ENCODE data around the gene PTGER1. TPM values are rescaled to one million over a fixed set of nuclear protein-coding genes. Genes with fewer than 3 reads are reported as not detected.

The PTGER1 gene, protein sequence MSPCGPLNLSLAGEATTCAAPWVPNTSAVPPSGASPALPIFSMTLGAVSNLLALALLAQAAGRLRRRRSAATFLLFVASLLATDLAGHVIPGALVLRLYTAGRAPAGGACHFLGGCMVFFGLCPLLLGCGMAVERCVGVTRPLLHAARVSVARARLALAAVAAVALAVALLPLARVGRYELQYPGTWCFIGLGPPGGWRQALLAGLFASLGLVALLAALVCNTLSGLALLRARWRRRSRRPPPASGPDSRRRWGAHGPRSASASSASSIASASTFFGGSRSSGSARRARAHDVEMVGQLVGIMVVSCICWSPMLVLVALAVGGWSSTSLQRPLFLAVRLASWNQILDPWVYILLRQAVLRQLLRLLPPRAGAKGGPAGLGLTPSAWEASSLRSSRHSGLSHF
- total RNA-seq (2014; rRNA removed) (2.2 and 2.4 TPM in 2 replicates), Bru-seq, nascent RNA (percentile 47 among the genes with signal in this experiment), BruChase-seq, experiment 1, labeled RNA remaining after a 6-hour chase (percentile 51 among the genes with signal in this experiment), BruChase-seq, experiment 2, labeled RNA remaining after a 2-hour chase (percentile 62 among the genes with signal in this experiment)
- long read RNA-seq, transcript PTGER1-201 (3 exons, 1,421 nt) = major isoform, 22 of 32 reads
- long read RNA-seq, partial matches to known transcripts = 8 of 32 reads
- long read RNA-seq, other reads (novel, unspliced or antisense) = 2 of 32 reads

DNA sequence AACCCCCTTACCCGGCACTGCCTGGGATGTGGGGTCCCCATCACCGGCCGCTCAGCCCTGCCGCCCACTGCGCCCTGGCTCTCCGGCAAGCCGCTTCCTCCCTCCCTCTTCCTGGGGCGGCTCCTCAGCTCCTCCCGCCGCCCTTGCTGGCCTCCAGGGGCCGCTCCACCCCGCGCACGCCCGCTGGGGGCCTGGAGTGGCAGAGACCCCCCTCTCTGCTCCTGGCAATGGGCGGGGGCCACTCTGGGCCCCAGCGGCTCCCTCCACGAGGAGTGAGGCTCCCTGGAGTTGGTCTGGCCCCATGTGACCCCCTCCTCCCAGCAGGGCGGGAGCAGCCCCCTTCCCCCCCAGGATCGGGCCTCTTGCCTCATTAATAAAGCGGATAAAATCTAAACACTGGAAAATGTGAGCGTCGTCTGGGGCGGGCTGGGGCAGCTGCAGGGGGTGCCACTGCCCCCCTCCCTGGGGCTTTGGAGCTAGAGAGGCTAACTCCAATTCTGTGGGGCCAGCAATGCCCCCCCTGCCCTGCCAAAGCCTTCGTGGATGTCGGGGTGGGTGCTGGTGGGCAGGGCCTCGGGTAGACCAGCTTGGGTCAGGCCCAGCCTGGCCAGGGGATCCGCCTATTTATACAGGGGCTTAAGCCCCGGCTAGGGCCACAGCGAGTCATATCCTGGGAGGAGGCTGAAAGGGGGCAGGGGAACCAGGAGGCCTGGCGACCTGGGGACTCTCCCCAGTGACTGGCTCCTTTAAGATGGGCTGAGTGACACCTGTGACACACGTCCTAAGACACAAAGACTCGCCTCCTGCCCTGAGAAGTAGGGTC lies at the start of gene PTGER1:
Gene PTGER1 (minus strand): TSS at position 104 of the 823 bp plus-strand sequence. CDS start 1,034 bp downstream, outside the sequence.
- H2AFZ ChIP-seq (ENCODE audit: low read length) = peak within 1 kb of the TSS; percentile 57; the same call in 1 of the 2 replicates
- H3K9ac ChIP-seq (ENCODE audit: low read length) = peak within 1 kb of the TSS; percentile 47
- peaks cover 24% of the 10 kb centered on the region for H3K36me3 ChIP-seq (ENCODE audit: low read depth, low read length)
- no peaks in the 10 kb centered on the region for H3K27me3 ChIP-seq (ENCODE audit: low read length)
- no TSS peak for BruUV-seq (replicated peaks)
- no peaks in the 10 kb centered on the region for H3F3A ChIP-seq (ENCODE audit: low read length, unreplicated experiment)
- no peaks in the 10 kb centered on the region for H3K9me3 ChIP-seq (ENCODE audit: low read length)
- ChIA-PET CTCF (interaction anchor here (0.6 kb wide), 2 partner anchors 50 to 339 kb away, joined by 3 read pairs; partner anchors contain the start of gene ASF1B), POLR2A (ENCODE audit: unreplicated experiment) (interaction anchor here (0.5 to 0.9 kb wide), 2 partner anchors 37 to 214 kb away, joined by 3 to 15 read pairs; partner anchors contain the start of gene ZNF333)
- no peaks in the 10 kb centered on the region for H4K20me1 ChIP-seq (ENCODE audit: low read length)
- peak within 1 kb of the TSS; percentile 50 for H3K4me3 ChIP-seq (ENCODE audit: low read length)
- no peaks in the 10 kb centered on the region for H3K9me2 ChIP-seq (replicated peaks; ENCODE audit: low read length)
- DNase-seq = peak; percentile 68
- TF ChIP-seq, protein P1, sequence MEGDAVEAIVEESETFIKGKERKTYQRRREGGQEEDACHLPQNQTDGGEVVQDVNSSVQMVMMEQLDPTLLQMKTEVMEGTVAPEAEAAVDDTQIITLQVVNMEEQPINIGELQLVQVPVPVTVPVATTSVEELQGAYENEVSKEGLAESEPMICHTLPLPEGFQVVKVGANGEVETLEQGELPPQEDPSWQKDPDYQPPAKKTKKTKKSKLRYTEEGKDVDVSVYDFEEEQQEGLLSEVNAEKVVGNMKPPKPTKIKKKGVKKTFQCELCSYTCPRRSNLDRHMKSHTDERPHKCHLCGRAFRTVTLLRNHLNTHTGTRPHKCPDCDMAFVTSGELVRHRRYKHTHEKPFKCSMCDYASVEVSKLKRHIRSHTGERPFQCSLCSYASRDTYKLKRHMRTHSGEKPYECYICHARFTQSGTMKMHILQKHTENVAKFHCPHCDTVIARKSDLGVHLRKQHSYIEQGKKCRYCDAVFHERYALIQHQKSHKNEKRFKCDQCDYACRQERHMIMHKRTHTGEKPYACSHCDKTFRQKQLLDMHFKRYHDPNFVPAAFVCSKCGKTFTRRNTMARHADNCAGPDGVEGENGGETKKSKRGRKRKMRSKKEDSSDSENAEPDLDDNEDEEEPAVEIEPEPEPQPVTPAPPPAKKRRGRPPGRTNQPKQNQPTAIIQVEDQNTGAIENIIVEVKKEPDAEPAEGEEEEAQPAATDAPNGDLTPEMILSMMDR (conservative IDR thresholded peaks at IDR 0.05; ENCODE audit: low read depth, low read length) = peak; percentile 75
- no peak for TF ChIP-seq EZH2 (IDR thresholded peaks at IDR 0.05; ENCODE audit: low read length, unreplicated experiment)
- peaks cover 29% of the 10 kb centered on the region for H3K4me1 ChIP-seq (ENCODE audit: insufficient read depth, low read length)
- intact Hi-C loops (cut with micrococcal nuclease) = loop anchor here (1.0 to 10.0 kb wide), 3 partner anchors 21 to 341 kb away; partner anchors contain the start of genes ASF1B and GIPC1
- H3K4me2 ChIP-seq (ENCODE audit: low read length) = peak within 1 kb of the TSS; percentile 78
- H3K27ac ChIP-seq (ENCODE audit: low read length) = peak within 1 kb of the TSS; percentile 61
- H3K79me2 ChIP-seq (ENCODE audit: low read length) = no peaks in the 10 kb centered on the region
- peak; percentile 47 for ATAC-seq

DNA sequence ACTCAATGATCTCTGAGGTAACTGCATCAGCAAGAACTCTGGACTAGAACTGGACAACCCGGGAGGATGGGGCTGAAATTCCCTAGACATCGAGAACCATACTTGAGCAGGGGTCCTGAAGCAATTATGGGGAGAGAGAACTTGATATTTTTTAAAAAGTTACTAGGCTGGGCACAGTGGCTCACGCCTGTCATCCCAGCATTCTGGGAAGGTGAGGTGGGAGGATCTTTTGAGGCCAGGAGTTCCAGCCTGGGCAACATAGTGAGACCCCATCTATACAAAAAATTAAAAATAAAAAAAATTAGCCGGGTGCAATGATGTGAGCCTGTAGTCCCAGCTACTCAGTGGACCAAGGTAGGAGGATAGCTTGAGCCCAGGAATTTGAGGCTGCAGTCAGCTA lies 45.4 kb upstream of the PTGER1 start:
- Histone ChIP-seq H3K79me2 (ENCODE audit: low read length) (peaks cover 27% of the 10 kb centered on the region), H3K9me3 (ENCODE audit: low read length) (no peaks in the 10 kb centered on the region), H3K36me3 (ENCODE audit: low read depth, low read length) (peaks cover 19% of the 10 kb centered on the region), H3K9ac (ENCODE audit: low read length) (peak overlapping the region; percentile 35), H3K9me2 (replicated peaks; ENCODE audit: low read length) (no peaks in the 10 kb centered on the region), H4K20me1 (ENCODE audit: low read length) (peaks cover 21% of the 10 kb centered on the region), H3K4me3 (ENCODE audit: low read length) (no peak overlapping the region), H3K4me1 (ENCODE audit: insufficient read depth, low read length) (peaks cover 28% of the 10 kb centered on the region), H3K4me2 (ENCODE audit: low read length) (peak overlapping the region; percentile 41), H3K27ac (ENCODE audit: low read length) (peak overlapping the region; percentile 93), H3K27me3 (ENCODE audit: low read length) (no peaks in the 10 kb centered on the region), H3F3A (ENCODE audit: low read length, unreplicated experiment) (peaks cover 17% of the 10 kb centered on the region), H2AFZ (ENCODE audit: low read length) (no peak overlapping the region)
- BruUV-seq (replicated peaks) = no TSS peak
- TF ChIP-seq EZH2 (IDR thresholded peaks at IDR 0.05; ENCODE audit: low read length, unreplicated experiment) = no peak
- TF ChIP-seq EZH2phosphoT487 (IDR thresholded peaks at IDR 0.05; ENCODE audit: borderline replicate concordance, low read length) = no peak
- TF ChIP-seq, protein P1 (conservative IDR thresholded peaks at IDR 0.05; ENCODE audit: low read depth, low read length) = no peak
- intact Hi-C loops (cut with micrococcal nuclease) = no loop called here
- CTCF ChIA-PET = interaction anchor here (1.0 kb wide), 1 partner anchor 15 kb away, joined by 3 read pairs; no protein-coding TSS in a partner anchor
- DNase-seq (no peak), ATAC-seq (no peak)
- POLR2A ChIA-PET (ENCODE audit: unreplicated experiment) = no interaction called here
